Posterior cingulate gyrus (tissue), 11 donors: ENCODE data around the gene IGSF8.

Source experiments
- DNase-seq, 10 donors: peaks; one replicate each; pipeline versions ENCODE4 v3.0.0 to v3.0.0-alpha.2; 2020 to 2021; ENCODE audit warnings: mixed read lengths in 3 of 10
- intact Hi-C: fragments of 100-400 bp; cut with DNase I; formaldehyde crosslinking; loops from one replicate; pipeline ENCODE4 v1.15.1; 2023

The IGSF8 gene

DNA sequence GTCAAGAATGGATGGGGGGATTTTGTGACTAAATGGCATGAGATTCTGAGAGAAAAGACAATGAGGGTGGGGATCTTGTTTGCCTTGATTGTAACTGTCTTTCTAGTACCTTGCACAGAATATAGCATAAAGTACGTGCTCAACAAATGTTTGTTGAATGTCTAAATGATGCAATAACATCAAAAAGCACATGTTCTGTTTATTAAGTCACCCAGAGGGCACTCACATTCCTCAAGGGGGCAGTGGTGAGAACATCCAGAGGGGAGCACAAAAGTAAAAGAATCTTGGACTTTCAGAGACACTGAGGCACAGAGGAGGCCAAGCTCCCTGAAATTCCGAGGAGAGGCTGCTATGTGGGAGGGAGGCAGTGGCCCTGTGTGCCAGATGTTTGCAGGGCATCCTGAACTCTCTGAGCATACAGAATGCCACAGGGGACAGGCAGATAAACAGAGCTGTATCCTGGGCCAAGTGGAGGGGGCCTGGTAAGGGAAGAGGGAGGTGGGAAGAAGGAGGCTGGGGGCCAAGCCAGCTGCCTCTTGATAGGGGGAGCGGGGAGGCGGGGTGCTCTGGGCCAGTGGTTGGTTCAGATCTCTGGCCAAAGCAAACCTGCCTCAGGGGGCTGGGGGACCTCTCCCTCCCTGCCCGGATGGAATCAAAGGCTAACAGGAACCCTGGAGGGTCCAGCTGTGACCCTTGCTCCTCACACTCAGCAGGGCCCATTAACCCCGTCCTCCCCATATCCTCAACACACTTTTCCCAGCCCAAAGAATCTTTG, 10.7 kb upstream of the IGSF8 start:
- intact Hi-C loops: no loop called here

DNA sequence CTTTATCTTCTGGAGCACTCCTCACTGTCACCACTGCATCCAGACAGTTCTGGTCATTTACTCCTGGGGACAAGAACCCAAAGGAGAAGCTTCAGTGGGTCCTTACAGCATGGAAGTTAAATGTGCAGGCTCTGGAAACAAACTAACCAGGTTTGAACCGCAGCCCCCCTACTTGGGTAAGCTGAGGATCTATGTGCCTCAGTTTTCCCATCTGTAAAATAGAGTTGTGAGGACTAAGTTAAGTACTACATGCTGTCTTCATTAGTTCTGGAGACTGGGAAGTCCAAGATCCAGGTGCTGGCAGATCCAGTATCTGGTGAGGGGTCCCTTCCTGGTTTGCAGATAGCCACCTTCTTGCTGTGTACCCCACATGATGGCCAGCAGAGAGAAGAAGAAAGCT, 9.1 kb upstream of the IGSF8 start:
- intact Hi-C loops: no loop called here
- no peak for DNase-seq

More for the DNA sequence above, 10.7 kb upstream of the IGSF8 start:
- no peak for DNase-seq

DNA sequence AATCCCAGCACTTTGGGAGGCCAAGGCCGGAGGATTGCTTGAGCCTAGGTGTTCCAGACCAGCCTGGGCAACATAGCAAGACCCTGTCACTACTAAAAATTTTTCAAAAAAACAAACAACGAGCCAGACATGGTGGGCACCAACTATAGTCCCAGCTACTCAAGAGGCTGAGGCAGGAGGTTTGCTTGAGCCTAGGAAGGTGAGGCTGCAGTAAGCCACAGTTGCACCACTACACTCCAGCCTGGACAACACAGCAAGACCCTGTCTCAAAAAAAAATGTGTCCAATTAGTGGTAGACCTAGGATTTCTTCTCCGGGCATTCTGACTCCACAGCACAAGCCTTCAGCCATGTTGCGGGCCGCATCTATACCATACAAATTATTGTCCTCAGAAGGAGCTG, 6.7 kb upstream of the IGSF8 start:
- DNase-seq: no peak
- intact Hi-C loops: no loop called here

DNA sequence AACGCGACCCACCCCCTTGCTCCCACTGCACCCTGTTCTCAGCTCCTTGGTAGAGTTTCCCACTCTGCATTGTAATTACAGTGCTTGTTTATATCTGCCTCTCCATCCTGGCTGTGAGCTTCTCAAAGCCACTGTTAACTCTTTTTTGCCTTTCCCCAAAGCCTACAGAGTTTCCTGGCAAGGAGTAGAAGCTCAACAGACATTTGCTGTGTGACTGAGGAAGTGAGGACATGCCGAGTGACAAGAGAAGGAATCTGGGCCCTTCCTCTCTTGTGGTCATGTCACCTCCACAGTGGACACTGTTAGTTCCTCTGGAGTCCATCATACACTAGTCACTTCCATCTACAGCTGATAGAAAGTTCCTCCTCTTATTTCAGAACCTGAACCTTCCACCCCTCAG, 6.1 kb upstream of the IGSF8 start:
- no peak for DNase-seq
- intact Hi-C loops: loop anchor here (5.0 kb wide), 2 partner anchors 88 to 273 kb away; partner anchors contain the start of gene CASQ1

DNA sequence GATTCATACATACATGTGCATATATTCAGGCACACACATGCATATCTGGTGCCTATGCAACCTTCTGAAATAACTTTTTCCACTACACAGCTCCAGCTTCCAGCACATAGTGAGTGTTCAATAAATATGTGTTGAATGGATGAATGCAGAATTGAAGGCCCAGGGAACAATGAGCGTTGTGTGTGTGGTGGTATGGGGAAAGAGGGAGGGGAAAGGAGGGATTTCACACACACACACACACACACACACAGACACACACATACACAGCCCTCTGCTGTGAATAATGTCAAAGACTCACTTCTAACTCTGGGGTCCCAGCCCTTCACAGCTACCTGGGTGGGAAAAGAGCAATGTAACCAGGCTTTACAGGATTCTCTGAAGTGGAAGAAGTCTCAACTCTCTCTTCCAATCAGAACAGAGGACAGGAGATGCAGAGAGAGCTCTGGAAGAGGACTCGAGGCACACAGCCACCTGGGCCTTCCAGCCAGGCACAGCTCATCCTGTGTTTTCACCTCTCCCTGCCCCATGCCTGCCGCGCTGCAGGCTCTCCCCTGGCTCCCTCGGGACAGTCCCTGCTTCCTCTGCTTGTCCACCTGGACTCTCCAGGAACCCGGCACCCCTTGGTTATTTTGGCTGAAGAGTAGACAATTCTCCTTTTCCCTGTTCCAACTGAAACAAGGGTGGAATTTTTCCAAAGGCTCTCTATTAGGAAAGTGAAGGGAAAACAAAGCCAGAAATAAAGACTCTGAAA, 5.4 kb upstream of the IGSF8 start:
- intact Hi-C loops: loop anchor here (5.0 kb wide), 2 partner anchors 88 to 273 kb away; partner anchors contain the start of gene CASQ1
- DNase-seq: peak in 2 of 10 donors; percentile 52 to 77

DNA sequence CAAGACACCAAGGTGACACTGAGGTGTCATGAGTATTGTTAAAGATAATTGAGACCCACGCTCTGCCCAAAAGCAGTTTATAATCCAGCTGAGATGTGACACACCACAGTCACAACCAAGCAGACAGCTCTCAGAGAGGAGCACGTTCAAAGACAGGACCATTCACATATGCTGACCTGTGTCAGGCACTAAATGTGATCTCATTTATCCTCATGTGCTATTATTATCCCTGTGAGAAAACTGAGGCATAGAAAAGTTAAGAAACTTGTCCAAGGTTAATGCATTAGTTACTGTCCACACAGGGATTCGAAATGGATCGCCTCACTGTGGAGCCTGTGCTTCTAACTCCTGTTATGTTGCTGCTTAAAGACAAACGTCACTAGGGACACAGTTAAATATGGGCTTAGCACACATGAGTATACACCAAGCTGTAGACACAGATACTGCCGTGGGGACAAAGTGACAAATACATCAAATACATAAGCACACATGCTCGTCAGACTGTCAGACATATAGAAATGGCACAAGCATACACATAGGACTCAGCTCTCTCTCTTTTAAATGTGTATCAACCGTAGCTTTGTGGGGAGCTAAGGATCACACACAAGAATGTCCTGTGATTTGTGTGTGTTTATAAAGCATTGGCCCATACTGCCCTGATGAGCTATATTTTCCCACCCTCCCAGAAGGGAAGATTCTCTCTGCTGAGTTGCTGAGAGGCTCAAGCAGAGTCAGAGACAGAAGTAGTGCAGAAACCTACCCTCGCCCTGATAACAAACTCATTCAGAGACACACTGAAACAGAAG, 3.5 kb upstream of the IGSF8 start:
- intact Hi-C loops: loop anchor here (1.0 to 5.0 kb wide), 3 partner anchors 90 to 275 kb away; partner anchors contain the start of gene CASQ1
- no peak for DNase-seq

DNA sequence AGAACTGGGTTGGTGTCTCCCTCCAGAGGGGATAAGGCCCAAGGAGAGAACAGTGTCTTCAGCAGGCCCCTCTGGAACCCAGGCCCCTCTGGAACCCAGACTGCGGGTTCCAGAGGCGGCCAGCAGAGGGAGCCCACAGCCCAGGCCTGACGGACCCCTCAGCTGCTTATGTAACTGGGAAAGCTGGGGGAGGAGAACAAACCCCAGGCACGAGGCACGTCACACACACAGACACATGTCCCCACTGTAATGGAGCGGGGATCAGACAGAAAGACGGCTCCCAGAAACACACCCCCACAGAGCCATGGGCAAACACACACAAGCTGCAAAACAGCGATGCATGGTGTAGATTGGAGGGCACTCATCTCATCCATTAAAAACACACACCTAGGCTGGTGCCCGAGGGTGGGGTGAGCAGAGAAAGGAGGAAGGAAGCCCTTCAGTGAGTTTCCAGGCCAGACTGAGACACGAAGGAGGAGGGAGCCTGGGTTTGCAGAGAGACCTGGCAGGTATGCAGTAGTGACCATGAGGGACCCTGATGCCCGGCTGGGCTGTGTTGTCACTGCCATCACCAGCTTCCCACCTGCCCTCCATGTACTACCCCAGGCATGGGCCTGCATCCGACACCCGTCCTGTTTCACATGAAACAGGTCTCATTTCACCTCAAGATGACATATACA, 2.8 kb upstream of the IGSF8 start:
- peak; percentile 83 to 98 (median 90) for DNase-seq
- intact Hi-C loops: loop anchor here (1.0 to 5.0 kb wide), 3 partner anchors 91 to 276 kb away; partner anchors contain the start of gene CASQ1

DNA sequence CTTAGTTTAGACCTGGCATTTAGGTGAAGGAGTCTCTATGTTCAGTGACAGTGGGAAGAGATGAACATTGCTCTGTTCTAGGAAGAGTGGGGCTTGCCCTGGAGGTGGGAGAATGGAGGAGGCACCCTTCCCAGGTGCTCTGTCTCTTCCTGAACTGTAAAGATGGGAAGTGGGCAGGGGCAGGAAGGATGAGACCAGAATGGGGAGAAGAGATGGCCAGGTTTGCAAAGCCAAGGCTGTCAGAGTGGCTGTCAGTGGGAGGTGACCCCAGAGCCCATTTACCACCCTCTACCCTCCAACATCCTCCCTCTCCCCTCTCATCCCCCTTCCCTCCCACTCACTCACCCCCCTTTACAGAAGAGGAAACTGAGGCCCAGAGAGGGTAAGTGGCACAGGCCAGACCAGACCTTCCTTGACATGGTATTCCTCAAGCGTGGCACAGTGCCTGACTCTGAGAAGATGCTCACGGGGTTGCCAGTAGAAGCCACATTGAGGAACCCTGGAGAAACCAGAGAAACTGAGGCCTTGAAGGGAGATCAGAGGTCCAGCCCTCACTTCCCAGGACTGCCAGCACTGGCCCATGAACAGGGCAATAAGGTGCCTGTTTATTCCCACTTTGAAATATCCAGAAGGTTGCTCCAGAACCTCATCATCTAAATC, 1.4 kb upstream of the IGSF8 start:
- intact Hi-C loops: loop anchor here (5.0 kb wide), 2 partner anchors 92 to 277 kb away; partner anchors contain the start of gene CASQ1
- DNase-seq: no peak

DNA sequence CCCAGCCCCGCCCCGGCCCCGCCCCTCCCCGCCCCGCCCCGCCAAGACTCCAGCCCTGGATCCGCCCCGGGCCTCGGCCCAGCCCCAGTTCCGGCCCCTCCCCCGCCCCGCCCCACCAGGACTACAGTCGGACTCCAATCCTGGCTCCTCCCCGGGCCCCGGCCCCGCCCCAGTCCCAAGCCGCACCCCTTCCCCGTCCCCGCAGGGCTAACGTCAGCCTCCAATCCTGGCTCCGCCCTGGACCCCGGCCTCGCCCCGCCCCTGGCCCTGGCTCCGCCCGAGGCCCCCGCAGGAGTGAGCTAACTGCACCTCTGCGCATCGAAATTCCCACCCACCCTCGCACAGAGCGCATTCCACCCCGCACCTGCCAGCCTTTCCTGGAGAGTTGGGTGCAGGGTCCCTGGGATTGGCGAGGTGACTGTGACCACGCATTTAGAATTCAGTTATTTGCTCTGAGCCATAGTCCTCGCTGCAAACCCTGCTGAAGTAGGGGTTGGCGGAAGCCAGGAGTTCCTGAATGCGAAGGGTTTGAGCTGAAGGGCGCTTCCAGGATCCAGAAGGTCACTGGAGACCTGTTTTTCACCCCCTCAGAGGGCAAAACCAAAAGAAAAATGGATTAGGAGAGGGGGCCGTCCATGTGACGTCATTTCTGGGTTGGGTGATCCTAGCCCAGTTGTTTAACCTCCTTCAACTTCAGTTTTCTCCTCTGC, 588 bp upstream of the IGSF8 start:
- intact Hi-C loops: no loop called here
- DNase-seq: peak; percentile 96 to 100 (median 99)

DNA sequence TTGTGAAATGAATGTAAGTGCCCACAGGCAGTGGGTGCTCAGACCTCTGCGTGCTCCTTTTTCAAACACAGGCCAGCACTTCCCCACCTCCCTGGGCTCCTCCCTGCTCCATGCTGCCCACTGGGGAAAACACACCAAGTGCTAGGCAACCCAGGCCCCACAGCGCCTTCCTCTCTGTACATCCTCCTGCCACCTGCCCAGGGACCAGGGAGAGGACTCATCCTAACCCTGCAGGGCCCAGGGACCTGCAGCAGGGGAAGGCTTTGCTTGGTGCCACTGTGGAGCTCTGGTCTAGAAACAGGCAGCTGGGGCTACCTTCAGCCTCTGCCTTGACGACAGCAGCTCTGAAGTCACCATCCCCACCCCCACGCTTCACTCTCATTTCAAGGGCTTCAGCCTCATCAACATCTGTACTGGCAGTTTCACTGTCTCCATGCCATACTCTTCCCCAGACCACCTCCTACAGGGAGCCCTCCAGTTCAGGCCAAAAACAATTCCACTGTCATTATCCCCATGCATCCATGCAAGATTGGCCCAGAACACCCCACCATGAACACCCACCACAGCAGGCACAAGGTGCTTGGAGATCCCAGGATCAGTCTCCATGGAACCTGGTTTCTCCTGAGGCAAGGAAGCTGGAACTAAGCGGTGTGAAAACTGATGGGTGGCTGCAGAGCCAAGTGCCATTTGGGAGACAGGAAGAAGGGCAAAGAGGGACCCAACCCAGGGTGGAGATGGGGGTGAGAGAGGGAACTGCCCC, 1.1 kb downstream of the IGSF8 start:
- DNase-seq: peak in 2 of 10 donors; percentile 55 to 81
- intact Hi-C loops: no loop called here

DNA sequence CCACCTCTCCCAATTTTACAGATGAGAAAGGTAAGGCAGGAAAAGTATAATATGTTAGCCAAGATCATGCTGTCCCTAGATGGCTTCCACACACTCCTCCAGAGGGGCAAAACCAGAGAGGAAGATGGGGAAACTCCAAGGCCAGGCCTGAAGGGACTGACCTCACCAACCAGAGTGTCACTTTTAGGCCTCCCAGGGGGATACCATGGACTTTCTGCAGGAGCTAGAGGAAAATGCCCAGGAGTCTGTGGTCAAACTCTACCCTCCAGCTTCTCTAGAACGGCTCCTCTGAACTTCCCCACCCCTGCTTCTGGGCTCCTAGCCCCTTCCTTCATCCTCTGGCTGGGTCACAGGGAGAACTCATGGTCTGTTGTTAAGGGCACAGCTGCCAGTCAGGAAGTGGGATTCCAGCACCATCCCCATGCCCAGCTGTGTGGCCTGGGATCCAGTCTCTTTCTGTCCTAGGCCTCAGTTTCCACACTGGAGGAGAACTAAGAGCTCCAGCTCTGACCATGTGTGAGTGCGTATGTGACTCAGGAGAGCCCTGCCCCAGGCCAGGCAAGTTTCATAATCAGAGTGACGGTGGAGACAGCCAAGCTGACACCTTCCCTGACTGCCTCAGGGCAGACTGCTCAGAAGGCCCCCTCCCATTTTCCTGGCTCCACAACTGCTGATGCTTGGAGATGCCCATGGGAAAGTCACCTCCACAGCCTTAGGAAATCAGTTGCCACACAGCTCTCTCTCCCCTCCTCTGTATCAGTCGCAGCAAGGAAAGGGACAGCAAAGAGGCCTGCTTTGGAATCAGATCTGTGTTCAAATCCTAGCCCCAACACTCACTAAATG, 1.9 kb downstream of the IGSF8 start:
- intact Hi-C loops: no loop called here
- peak in 1 of 10 donors; percentile 73 for DNase-seq

DNA sequence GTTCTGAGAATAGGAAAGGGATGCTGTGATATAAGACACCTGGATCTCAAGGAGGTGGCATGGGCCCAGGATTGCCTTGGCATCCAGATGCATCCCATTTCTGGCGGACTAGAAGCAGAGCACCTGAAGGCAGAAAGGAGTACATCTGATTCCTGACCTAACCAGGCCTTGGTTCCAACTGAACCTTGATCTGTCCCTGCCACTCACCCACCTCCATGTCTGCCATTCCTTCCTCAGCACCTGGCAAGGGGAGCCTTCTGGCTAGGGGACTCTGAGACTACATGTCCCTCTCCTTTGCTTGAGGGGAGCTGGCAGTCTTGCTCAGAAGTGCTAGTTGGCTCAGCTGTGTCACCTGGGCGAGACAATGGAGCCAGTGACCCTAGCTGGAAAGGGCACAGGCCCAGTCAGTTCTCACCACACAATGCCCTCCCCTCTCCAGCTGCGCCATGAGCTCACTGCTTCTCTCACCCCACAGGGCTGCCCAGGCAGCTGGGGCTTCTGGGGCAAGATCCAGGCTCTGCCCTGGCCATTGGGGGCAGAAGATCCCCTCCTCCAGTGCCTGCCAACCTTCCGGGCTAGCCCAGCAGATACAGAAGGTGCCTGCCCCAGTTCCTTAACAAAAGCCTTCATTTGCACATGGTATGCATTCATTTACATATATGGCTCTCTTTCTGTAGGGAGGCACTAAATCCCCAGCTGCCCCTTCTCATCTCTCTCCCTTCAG, 2.9 kb downstream of the IGSF8 start:
- DNase-seq: peak in 9 of 10 donors; percentile 57 to 98 (median 85)
- intact Hi-C loops: no loop called here

DNA sequence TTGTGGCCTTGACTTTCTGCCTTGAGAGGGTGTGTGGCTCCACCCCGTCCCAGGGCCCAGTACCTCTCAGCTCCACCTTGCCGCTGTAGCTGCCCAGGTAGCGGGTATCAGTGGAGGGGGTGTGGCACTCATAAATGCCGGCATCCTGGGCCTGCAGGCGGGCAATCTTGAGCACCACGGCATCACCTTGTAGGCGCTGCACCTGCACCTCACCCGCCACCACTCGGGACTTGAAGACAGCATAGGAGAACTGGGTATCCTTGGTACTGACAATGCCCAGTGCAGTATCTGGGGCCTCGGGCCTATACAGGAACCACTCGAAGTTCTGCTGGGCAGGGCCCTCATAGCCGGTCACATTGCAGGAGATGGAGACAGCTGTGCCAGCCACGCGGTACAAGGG, 3.6 kb downstream of the IGSF8 start:
- intact Hi-C loops: no loop called here

DNA sequence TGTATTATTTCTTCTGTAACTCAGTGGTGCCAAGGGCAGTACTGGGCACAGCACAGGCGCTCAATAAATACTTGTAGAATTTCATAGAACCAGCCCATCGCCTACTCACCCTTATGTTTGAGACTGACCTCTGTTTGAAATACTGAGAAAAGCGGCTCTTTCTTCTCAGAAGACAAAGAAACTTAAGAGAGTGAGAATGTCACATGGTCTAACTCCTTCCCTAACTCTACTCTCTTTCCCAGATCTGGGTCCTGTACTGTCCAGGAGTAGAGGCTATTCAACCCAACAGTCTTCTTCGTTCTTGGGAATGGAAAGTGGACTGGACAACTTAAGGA, 4.2 kb downstream of the IGSF8 start:
- intact Hi-C loops: no loop called here
- no peak for DNase-seq

More for the DNA sequence above, 3.6 kb downstream of the IGSF8 start:
- no peak for DNase-seq

DNA sequence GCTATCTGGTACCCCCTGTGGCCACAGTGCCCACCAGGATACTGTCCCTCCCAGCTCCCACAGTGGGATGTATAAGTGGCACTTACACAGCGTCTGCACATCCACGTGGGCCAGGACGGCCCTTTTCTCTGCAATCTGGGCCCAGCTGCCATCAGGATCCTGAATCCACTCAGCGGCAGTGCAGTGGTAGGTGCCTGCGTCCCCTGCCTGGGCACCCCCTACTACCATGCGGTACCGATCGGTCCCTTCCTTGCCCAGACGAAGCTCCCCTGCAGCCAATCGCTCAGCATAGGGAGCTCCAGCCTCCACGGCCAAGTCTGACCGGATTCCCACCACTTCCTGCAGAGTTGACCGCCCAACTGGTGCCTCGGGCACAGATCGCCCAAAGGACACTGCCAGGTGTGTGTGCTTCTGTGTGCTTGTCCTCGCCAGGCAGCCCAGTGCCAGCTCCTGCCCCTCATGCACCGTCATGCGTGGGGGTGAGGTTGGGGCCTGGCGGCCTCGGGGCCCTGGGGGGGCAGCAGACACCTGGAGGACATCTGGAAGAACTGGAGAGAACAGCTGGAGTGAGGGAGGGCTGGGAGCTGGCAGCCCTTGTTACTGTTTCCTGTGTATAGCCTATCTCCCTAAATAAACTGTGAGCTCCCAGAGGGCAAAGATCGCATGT, 4.7 kb downstream of the IGSF8 start:
- peak in 1 of 10 donors; percentile 74 for DNase-seq
- intact Hi-C loops: no loop called here

DNA sequence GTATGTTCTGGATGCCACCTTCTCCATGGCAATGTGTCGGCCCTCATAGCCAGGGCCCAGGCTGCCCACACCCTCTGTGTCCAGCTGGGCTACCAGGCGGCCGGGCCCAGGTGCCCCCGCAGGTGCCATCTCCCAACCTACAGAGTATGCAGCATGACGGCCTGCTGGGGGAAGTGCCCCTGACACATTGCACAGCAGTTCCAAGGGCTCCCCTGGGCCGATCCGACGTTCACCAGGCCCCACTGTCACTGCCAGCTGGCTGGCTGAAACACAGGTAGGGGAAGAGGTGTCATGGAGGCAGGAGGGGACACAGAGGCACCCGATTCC, 5.4 kb downstream of the IGSF8 start:
- intact Hi-C loops: no loop called here
- DNase-seq: peak in 1 of 10 donors; percentile 73
